ENCODE results near the gene SLC35E1. TPM values are rescaled to one million over a fixed set of nuclear protein-coding genes. Genes with fewer than 3 reads are reported as not detected.
"Not testable (repeated sequence)": the region's sequence is repeated elsewhere in the genome, so short reads cannot be mapped to it uniquely, and the experiment has no call there.

SLC35E1 gene
- total RNA-seq, 2 experiments from 2014 or later: 46.2 to 46.3 TPM

GRCh38 chr19:16516923-16517610, 55.1 kb downstream of the SLC35E1 start:
- Mint-ChIP-seq H3K4me3 (no peak overlapping the region), H3K36me3 (peaks cover 22% of the 10 kb centered on the region), H3K27me3 (no peaks in the 10 kb centered on the region), H3K27ac (no peak overlapping the region), H3K9me3 (ENCODE audit: low read depth) (no peaks in the 10 kb centered on the region), H3K4me1 (peaks cover 9% of the 10 kb centered on the region)
- no peak for DNase-seq
- ATAC-seq: peak; percentile 24
- CTCF ChIA-PET: no interaction called here

DNA sequence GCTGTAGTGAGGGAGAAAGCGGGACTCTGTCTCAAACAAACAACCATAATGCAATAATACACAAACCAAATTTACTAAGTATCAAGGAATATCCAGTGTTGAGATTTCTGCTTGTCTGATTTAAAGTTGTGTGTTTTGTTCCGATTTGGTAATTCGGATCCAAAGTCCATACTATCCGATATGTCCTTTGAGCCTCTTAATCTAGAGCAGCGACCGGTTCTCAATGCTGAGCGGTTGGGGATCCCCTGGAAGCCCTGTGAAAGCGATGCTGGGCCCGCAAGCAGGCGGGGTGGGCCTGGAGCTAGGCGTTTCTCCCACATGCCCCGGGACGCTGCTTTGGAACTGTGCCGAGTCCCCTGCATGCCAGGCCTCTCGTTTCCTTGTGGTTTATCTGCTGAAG, 55.8 kb downstream of the SLC35E1 start:
- no peak for DNase-seq
- Mint-ChIP-seq H3K27me3 (no peaks in the 10 kb centered on the region), H3K4me3 (no peak overlapping the region), H3K27ac (no peak overlapping the region), H3K9me3 (ENCODE audit: low read depth) (no peaks in the 10 kb centered on the region), H3K36me3 (peaks cover 22% of the 10 kb centered on the region), H3K4me1 (peaks cover 9% of the 10 kb centered on the region)
- CTCF ChIA-PET: no interaction called here
- ATAC-seq: no peak

DNA sequence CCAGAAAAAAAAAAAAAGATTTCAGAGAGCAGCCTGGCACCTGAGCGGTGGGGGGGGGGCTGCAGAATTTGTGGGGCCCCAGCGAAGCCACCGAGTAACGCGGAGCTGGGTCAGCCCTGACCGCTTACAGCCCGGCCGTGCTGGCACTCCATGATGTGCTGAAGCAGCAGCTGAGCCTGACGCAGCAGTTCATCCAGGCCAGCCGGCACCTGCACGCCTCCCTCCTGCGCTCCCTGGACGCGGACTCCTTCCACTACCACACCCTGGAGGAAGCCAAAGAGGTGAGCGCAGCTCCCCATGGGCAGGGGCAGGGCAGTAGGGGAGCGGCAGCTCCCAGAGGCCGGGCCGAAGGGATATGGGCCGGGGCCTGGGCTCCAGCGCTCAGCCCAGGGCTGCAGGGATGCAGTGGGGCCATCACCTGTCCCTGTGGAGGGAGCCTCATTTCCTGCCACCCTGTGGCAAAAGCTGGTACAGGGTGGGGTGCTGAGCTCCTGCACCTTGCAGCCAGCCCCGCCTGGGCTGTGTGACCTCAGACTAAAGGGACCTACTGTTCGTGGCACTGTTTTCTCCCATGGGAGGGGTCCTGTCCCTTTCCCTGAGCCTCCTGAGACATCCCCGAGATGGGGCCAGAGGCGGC, 57.7 kb downstream of the SLC35E1 start:
- CTCF ChIA-PET: no interaction called here
- no peaks in the 10 kb centered on the region for H3K27me3 Mint-ChIP-seq
- H3K27ac Mint-ChIP-seq: no peak overlapping the region
- DNase-seq (no peak), ATAC-seq (no peak)
- peaks cover 9% of the 10 kb centered on the region for H3K4me1 Mint-ChIP-seq
- H3K36me3 Mint-ChIP-seq: peaks cover 14% of the 10 kb centered on the region
- H3K4me3 Mint-ChIP-seq: no peak overlapping the region
- no peaks in the 10 kb centered on the region for H3K9me3 Mint-ChIP-seq (ENCODE audit: low read depth)

DNA sequence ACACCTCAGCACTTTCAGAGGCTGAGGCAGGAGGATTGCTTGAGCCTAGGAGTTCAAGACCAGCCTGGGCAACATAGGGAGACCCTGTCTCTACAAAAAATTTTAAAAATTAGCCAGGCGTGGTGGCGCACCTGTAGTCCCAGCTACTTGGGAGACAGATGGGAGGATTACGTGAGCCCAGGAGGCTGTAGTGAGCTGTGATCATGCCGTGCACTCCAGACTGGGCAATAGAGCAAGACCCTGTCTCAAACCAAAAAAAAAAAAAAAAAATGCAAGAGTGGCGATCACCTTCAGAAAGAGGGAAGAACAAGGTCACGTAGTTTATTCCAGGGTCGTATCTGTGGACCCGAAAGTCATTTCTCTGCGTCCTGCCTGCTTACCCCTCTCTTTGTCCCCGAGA, 59.6 kb downstream of the SLC35E1 start:
- CTCF ChIA-PET; ATAC-seq; H3K9me3 Mint-ChIP-seq (ENCODE audit: low read depth); H3K27me3 Mint-ChIP-seq; H3K36me3 Mint-ChIP-seq; H3K4me3 Mint-ChIP-seq; DNase-seq; H3K27ac Mint-ChIP-seq; H3K4me1 Mint-ChIP-seq: not testable (repeated sequence)

DNA sequence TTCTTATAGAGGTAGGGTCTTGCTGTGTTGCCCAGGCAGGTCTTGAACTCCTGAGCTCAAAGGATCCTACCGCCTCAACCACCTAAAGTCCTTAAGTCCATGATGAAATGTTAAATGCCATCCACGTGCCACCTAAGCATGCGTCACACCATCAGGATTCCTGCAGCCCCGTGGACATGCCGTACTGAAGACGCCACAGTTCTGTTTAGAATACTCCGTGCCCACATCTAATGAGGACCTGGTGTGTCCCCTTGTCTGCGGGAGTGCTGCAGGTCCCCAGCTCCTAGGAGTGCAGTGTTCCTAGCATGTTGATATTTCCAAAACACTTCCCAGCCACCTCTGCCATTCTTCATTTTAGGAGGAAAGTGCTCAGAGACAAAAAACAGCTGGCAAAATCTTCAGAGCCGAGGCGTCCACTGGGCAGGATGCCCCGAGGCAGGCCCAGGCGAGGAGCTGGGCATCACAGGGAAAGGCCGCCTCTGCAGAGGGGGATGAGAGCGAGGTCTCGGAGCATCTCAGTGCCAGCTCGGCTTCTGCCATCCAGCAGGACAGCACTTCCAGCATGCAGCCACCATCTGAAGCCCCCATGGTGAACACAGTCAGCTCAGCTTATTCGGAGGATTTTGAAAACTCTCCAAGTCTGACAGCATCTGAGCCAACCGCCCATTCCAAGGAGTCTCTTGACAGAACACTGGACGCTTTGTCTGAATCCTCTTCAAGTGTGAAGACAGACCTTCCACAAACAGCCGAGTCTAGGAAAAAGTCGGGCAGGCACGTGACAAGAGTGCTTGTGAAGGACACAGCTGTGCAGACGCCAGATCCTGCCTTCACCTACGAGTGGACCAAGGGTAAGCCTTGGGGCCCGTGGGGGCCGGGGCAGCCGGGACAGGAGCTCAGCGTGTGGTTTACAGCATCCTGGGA, 62.8 kb downstream of the SLC35E1 start:
- no peaks in the 10 kb centered on the region for H3K36me3 Mint-ChIP-seq
- no peak for ATAC-seq
- H3K9me3 Mint-ChIP-seq (ENCODE audit: low read depth): no peaks in the 10 kb centered on the region
- no peak overlapping the region for H3K4me3 Mint-ChIP-seq
- no peak overlapping the region for H3K27ac Mint-ChIP-seq
- H3K4me1 Mint-ChIP-seq: no peaks in the 10 kb centered on the region
- no peak for DNase-seq
- H3K27me3 Mint-ChIP-seq: no peaks in the 10 kb centered on the region
- CTCF ChIA-PET: no interaction called here

DNA sequence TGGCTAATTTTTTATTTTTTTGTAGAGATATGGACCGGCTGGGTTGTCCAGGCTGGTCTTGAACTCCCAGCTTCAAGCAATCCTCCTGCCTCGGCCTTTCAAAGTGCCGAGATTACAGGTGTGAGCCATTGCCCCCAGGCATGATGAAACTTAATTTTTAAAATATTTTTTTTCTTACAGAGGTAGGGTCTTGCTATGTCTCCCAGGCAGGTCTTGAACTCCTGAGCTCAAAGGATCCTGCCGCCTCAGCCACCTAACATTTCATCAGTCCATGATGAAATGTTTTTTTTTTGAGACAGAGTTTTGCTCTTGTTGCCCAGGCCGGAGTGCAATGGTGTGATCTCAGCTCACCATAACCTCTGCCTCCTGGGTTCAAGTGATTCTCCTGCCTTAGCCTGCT, 63.7 kb downstream of the SLC35E1 start:
- no peak overlapping the region for H3K27ac Mint-ChIP-seq
- ATAC-seq (no peak), DNase-seq (no peak)
- H3K4me1 Mint-ChIP-seq: no peaks in the 10 kb centered on the region
- H3K27me3 Mint-ChIP-seq: no peaks in the 10 kb centered on the region
- no peak overlapping the region for H3K4me3 Mint-ChIP-seq
- no peaks in the 10 kb centered on the region for H3K36me3 Mint-ChIP-seq
- H3K9me3 Mint-ChIP-seq (ENCODE audit: low read depth): no peaks in the 10 kb centered on the region
- CTCF ChIA-PET: no interaction called here

- Mint-ChIP-seq H3K4me3 (no peak overlapping the region), H3K36me3 (peaks cover 2% of the 10 kb centered on the region), H3K9me3 (ENCODE audit: low read depth) (no peaks in the 10 kb centered on the region), H3K27me3 (no peaks in the 10 kb centered on the region), H3K27ac (no peak overlapping the region), H3K4me1 (no peaks in the 10 kb centered on the region)
- no peak for DNase-seq
- CTCF ChIA-PET: no interaction called here
- no peak for ATAC-seq
Observed at GRCh38 chr19:16506961-16507360, 65.3 kb downstream of the SLC35E1 start.

DNA sequence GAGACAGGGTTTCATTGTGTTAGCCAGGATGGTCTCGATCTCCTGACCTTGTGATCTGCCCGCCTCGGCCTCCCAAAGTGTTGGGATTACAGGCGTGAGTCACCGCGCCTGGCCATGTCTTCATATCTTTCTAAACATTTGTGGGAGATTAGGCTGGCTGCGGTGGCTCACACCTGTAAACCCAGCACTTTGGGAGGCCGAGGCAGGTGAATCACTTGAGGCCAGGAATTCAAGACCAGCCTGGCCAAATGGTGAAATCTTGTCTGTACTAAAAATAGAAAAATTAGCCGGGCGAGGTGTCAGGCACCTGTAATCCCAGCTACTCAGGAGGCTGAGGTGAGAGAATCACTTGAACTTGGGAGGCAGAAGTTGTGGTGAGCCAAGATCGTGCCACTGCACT, 66.1 kb downstream of the SLC35E1 start:
- CTCF ChIA-PET; H3K27me3 Mint-ChIP-seq; H3K9me3 Mint-ChIP-seq (ENCODE audit: low read depth); ATAC-seq; H3K36me3 Mint-ChIP-seq; H3K27ac Mint-ChIP-seq; H3K4me1 Mint-ChIP-seq; H3K4me3 Mint-ChIP-seq; DNase-seq: not testable (repeated sequence)

DNA sequence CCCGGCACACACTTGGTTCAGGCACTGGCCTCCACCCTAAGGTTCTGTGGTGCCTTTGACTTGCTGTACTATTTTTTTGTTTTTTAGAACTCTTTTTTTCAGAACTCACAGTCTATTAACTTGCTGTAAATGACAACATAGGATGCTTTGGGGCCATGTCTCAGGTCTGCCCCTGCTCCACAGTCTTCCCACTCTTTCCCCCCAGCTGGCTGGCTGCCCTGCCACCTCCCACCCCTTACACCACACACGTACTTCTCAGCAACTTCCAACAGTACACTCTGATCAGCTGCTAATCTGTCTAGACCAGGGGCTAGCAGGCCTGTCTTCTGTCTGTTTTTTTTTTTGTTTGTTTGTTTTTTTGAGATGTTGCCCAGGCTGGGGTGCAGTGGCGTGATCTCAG, 67.9 kb downstream of the SLC35E1 start:
- DNase-seq (no peak), ATAC-seq (no peak)
- no peaks in the 10 kb centered on the region for H3K4me1 Mint-ChIP-seq
- no peaks in the 10 kb centered on the region for H3K9me3 Mint-ChIP-seq (ENCODE audit: low read depth)
- CTCF ChIA-PET: interaction anchor here (0.8 to 1.4 kb wide), 2 partner anchors 11 to 210 kb away, joined by 3 to 4 read pairs; no protein-coding TSS in a partner anchor
- H3K4me3 Mint-ChIP-seq: no peak overlapping the region
- H3K27me3 Mint-ChIP-seq: no peaks in the 10 kb centered on the region
- H3K27ac Mint-ChIP-seq: no peak overlapping the region
- peaks cover 3% of the 10 kb centered on the region for H3K36me3 Mint-ChIP-seq

Other genes starting within 250 kb of the SLC35E1 start
- 100 to 1,000 TPM in 1 of 2 experiments, 10 to 100 TPM in 1; 62.1 to 124 TPM for gene KLF2, start 247.6 kb downstream of the SLC35E1 start, total RNA-seq
- gene EPS15L1, start 100.4 kb downstream of the SLC35E1 start, total RNA-seq: 10 to 100 TPM; 40.7 to 42.6 TPM
- not detected for gene CALR3, start 76.2 kb downstream of the SLC35E1 start, total RNA-seq
- gene C19orf44, start 76.0 kb downstream of the SLC35E1 start, total RNA-seq: 1 to 10 TPM; 3.5 to 3.6 TPM
- 10 to 100 TPM; 66.5 to 74.5 TPM for gene CHERP, start 30.0 kb downstream of the SLC35E1 start, total RNA-seq
- 10 to 100 TPM; 16.0 to 21.3 TPM for gene MED26, start 55.8 kb upstream of the SLC35E1 start, total RNA-seq
- gene SMIM7, start 87.7 kb upstream of the SLC35E1 start, total RNA-seq: 10 to 100 TPM; 55.4 to 60.0 TPM
- under 1 TPM; 0.87 to 0.88 TPM for gene TMEM38A, start 88.7 kb upstream of the SLC35E1 start, total RNA-seq
- gene NWD1, start 147.4 kb upstream of the SLC35E1 start, total RNA-seq: not detected

Data from activated CD8-positive, alpha-beta memory T cell treated with anti-CD3 and anti-CD28 coated beads, Interleukin-2, amount 10 ng/mL, durations not matched to agents 7 days and 5 days (primary cell).